ENCODE results near the gene TMUB1.
"Not testable (repeated sequence)": the region's sequence is repeated elsewhere in the genome, so short reads cannot be mapped to it uniquely, and the experiment has no call there.

The TMUB1 gene

GRCh38 chr7:151048911-151049463 is 34.3 kb downstream of the TMUB1 start:
- DNase-seq: no peak

- DNase-seq: no peak
These were observed 35.1 kb downstream of the TMUB1 start, which contains the start of gene ASIC3 for GRCh38 chr7:151047976-151048815. ASIC3 (plus strand) TSS chr7:151048531; CDS start chr7:151048886, 355 bp downstream.

- no peak for DNase-seq
These were observed 36.4 kb downstream of the TMUB1 start for GRCh38 chr7:151046603-151047573.

GRCh38 chr7:151045967-151046366 is 37.3 kb downstream of the TMUB1 start:
- no peak for DNase-seq

- no peak for DNase-seq
These were observed 38.0 kb downstream of the TMUB1 start for GRCh38 chr7:151045262-151045661.

GRCh38 chr7:151043959-151044358 is 39.3 kb downstream of the TMUB1 start:
- DNase-seq: no peak

- not testable (repeated sequence) for DNase-seq
These were observed 39.8 kb downstream of the TMUB1 start for GRCh38 chr7:151043449-151043848.

GRCh38 chr7:151040616-151041375 is 42.5 kb downstream of the TMUB1 start:
- DNase-seq: no peak

GRCh38 chr7:151039850-151040548 is 43.3 kb downstream of the TMUB1 start:
- DNase-seq: no peak

- no peak for DNase-seq
These were observed 44.1 kb downstream of the TMUB1 start for GRCh38 chr7:151038951-151039849.

GRCh38 chr7:151035902-151036301 is 47.4 kb downstream of the TMUB1 start:
- DNase-seq: no peak

GRCh38 chr7:151035026-151035717 is 48.1 kb downstream of the TMUB1 start:
- DNase-seq: no peak

- no peak for DNase-seq
These were observed 48.8 kb downstream of the TMUB1 start for GRCh38 chr7:151034312-151035025.

GRCh38 chr7:151033864-151034249 is 49.4 kb downstream of the TMUB1 start:
- DNase-seq: no peak

- no peak for DNase-seq
These were observed 50.1 kb downstream of the TMUB1 start for GRCh38 chr7:151032936-151033863.
